Psoas muscle (tissue), 8 donors: ENCODE measurements around the gene LRP1B. TPM values are rescaled to one million over a fixed set of nuclear protein-coding genes. Genes with fewer than 3 reads are reported as not detected.

Experiments used
- ATAC-seq, 4 donors: fragments of 200-7000 bp; cut with Tn5 transposase; one replicate each; pipeline ENCODE4 v1.9.1; 2020; ENCODE audit warnings: moderate library complexity in 3 of 4, mild to moderate bottlenecking in 2 of 4
- DNase-seq, 2 donors: peaks; one replicate each; pipeline ENCODE4 v3.0.0-alpha.2; 2020
- H3K27ac ChIP-seq: fragments of 200-600 bp; one replicate; pipeline ENCODE4 v1.8.0; 2022
- H3K27me3 ChIP-seq, 3 donors: fragments of 200-600 bp in 1 of 3; one replicate each; pipeline versions ENCODE4 v1.6.1 to v1.8.0; 2013 to 2022; ENCODE audit warnings: low read length in 2 of 3, mild to moderate bottlenecking in 2 of 3, moderate library complexity in 1 of 3; ENCODE audit not compliant: insufficient read depth in 3 of 3
- H3K36me3 ChIP-seq, 2 donors: fragments of 200-600 bp in 1 of 2; one replicate each; pipeline versions ENCODE4 v1.6.1 to v1.8.0; 2013 to 2022; ENCODE audit warnings: low read depth in 1 of 2, mild to moderate bottlenecking in 1 of 2, moderate library complexity in 1 of 2; ENCODE audit not compliant: insufficient read depth in 1 of 2
- H3K4me1 ChIP-seq: fragments of 200-600 bp; one replicate; pipeline ENCODE4 v1.8.0; 2022
- H3K4me3 ChIP-seq: fragments of 200-600 bp; one replicate; pipeline ENCODE4 v1.8.0; 2022; ENCODE audit warnings: mild to moderate bottlenecking
- H3K9me3 ChIP-seq: fragments of 200-600 bp; one replicate; pipeline ENCODE4 v1.8.0; 2022
- CTCF ChIP-seq: fragments of 200-600 bp; IDR thresholded peaks from one replicate; pipeline ENCODE4 v1.8.0; 2022; ENCODE audit warnings: antibody characterized with exemption
- WGBS, 3 donors: extraction: QIAGEN DNeasy Blood & Tissue Kit; methylation state at CpG; one replicate each; pipeline versions ENCODE4 v1.1.6 to v1.1.7; 2013; 5-methylcytosine and 5-hydroxymethylcytosine counted together
- intact Hi-C, 2 donors: fragments of 100-400 bp; cut with DNase I; formaldehyde crosslinking; loops; one replicate each; pipeline versions ENCODE4 v1.11.0 to v1.14.2; 2022
- polyA plus RNA-seq, 3 donors: library from polyadenylated mRNA; stranded (reverse); fragments of 200-250 nt; gene quantifications; one replicate each; pipeline ENCODE4 v1.2.3, GENCODE V29; 2013
- total RNA-seq, 4 donors: library from RNA; stranded (reverse); fragmentation: NEBNext Ultra II Directional in 2 of 4; extraction: Animal tissue kit (Norgen Biotek cat#: 25700) in 2 of 4; gene quantifications; one replicate each; pipeline versions ENCODE4 v1.2.1 to v1.2.4, GENCODE V29; 2021 to 2023
- donor health status: healthy with polysubstance abuse.
- donor health status: DM: no; HTN: no; CAD: no; lungs with moderate emphysema.
- donor health status: Bipolar disorder and iron deficiency.
- donor health status: healthy.
- donor health status: DM: yes; HTN: yes; CAD: no.
- donor health status: DM: no; HTN: no; CAD: no.
- donor health status: DM: no; HTN: no; CAD: no.
- donor health status: DM: yes; HTN: yes; CAD: no.

LRP1B gene
- total and polyA plus RNA-seq, 7 donors = 0.33 to 3.3 (median 0.95) TPM

- WGBS, 3 donors = 45 to 64% (median 58%) methylated on average over 1 of the region's 1 CpG
- Histone ChIP-seq H3K4me1 (no peaks in the 10 kb centered on the region), H3K9me3 (no peaks in the 10 kb centered on the region), H3K36me3 (no peaks in the 10 kb centered on the region), H3K27ac (no peak overlapping the region), H3K4me3 (no peak overlapping the region), H3K27me3 (no peaks in the 10 kb centered on the region)
- intact Hi-C loops = no loop called here
- ATAC-seq (no peak), DNase-seq (no peak)
- TF ChIP-seq CTCF = no peak
Observed at GRCh38 chr2:141399270-141399669, 731.5 kb downstream of the LRP1B start.

GRCh38 chr2:141393214-141393545 lies 737.6 kb downstream of the LRP1B start:
- H3K4me1 ChIP-seq = no peaks in the 10 kb centered on the region
- intact Hi-C loops = no loop called here
- 90 to 95% (median 94%) methylated on average over 2 of the region's 2 CpGs for WGBS, 3 donors

GRCh38 chr2:141392517-141393213 lies 738.2 kb downstream of the LRP1B start:
- Histone ChIP-seq H3K4me1 (no peaks in the 10 kb centered on the region), H3K4me3 (no peak overlapping the region), H3K36me3 (no peaks in the 10 kb centered on the region), H3K27ac (no peak overlapping the region), H3K9me3 (no peaks in the 10 kb centered on the region), H3K27me3 (no peaks in the 10 kb centered on the region)
- 51 to 59% (median 55%) methylated on average over 5 of the region's 5 CpGs for WGBS, 3 donors
- DNase-seq (no peak), ATAC-seq (no peak)
- intact Hi-C loops = no loop called here
- no peak for TF ChIP-seq CTCF

More at GRCh38 chr2:141393214-141393545, 737.6 kb downstream of the LRP1B start:
- no peaks in the 10 kb centered on the region for H3K9me3 ChIP-seq
- no peak overlapping the region for H3K4me3 ChIP-seq
- no peak for ATAC-seq
- no peaks in the 10 kb centered on the region for H3K36me3 ChIP-seq
- H3K27ac ChIP-seq = no peak overlapping the region
- H3K27me3 ChIP-seq = no peaks in the 10 kb centered on the region
- DNase-seq = no peak
- no peak for TF ChIP-seq CTCF

- Histone ChIP-seq H3K36me3 (no peaks in the 10 kb centered on the region), H3K4me3 (no peak overlapping the region), H3K4me1 (no peaks in the 10 kb centered on the region), H3K27me3 (no peaks in the 10 kb centered on the region), H3K9me3 (no peaks in the 10 kb centered on the region), H3K27ac (no peak overlapping the region)
- ATAC-seq = no peak
- DNase-seq = no peak
- TF ChIP-seq CTCF = no peak
- intact Hi-C loops = no loop called here
Observed at GRCh38 chr2:141386168-141386567, 744.6 kb downstream of the LRP1B start.

GRCh38 chr2:141384676-141385075 lies 746.1 kb downstream of the LRP1B start:
- 69 to 78% (median 74%) methylated on average over 4 of the region's 4 CpGs for WGBS, 3 donors
- H3K36me3 ChIP-seq = no peaks in the 10 kb centered on the region
- TF ChIP-seq CTCF = no peak
- H3K27ac ChIP-seq = no peak overlapping the region
- H3K4me3 ChIP-seq = no peak overlapping the region
- H3K27me3 ChIP-seq = no peaks in the 10 kb centered on the region
- no peak for ATAC-seq
- intact Hi-C loops = no loop called here
- no peaks in the 10 kb centered on the region for H3K9me3 ChIP-seq
- no peaks in the 10 kb centered on the region for H3K4me1 ChIP-seq
- DNase-seq = no peak
